Activated T-cell treated with anti-CD3 and anti-CD28 coated beads, Interleukin-2, amount 50 U/mL, for 24 hours (primary cell): Measurements from ENCODE around the gene SLC26A11.
A peak's percentile ranks its signal among the peaks of the same experiment; 100 is the strongest.

Source experiments
- DNase-seq: peaks from one replicate; pipeline ENCODE4 v3.0.0-alpha.2; 2020
- H3K27ac Mint-ChIP-seq: 2 replicates; pipeline ENCODE4 v1.8.0; 2020; ENCODE audit warnings: mild to moderate bottlenecking, mixed read lengths
- H3K27me3 Mint-ChIP-seq: 2 replicates; pipeline ENCODE4 v1.8.0; 2020; ENCODE audit warnings: mixed read lengths
- H3K36me3 Mint-ChIP-seq: 2 replicates; pipeline ENCODE4 v1.8.0; 2020; ENCODE audit warnings: low read depth, mixed read lengths
- H3K4me1 Mint-ChIP-seq: 2 replicates; pipeline ENCODE4 v1.8.0; 2020; ENCODE audit warnings: low read depth, mixed read lengths
- H3K4me3 Mint-ChIP-seq: 2 replicates; pipeline ENCODE4 v1.8.0; 2020; ENCODE audit warnings: mild to moderate bottlenecking, moderate library complexity, mixed read lengths
- H3K9me3 Mint-ChIP-seq: 2 replicates; pipeline ENCODE4 v1.8.0; 2020; ENCODE audit warnings: mixed read lengths

The SLC26A11 gene

GRCh38 chr17:80219013-80219762 is 1.0 kb upstream of the SLC26A11 start:
- Mint-ChIP-seq H3K27me3 (no peaks in the 10 kb centered on the region), H3K4me3 (peak overlapping the region; percentile 92), H3K36me3 (peaks cover 57% of the 10 kb centered on the region), H3K27ac (peak overlapping the region; percentile 96), H3K4me1 (peaks cover 37% of the 10 kb centered on the region), H3K9me3 (no peaks in the 10 kb centered on the region)
- DNase-seq = peak; percentile 94

DNA sequence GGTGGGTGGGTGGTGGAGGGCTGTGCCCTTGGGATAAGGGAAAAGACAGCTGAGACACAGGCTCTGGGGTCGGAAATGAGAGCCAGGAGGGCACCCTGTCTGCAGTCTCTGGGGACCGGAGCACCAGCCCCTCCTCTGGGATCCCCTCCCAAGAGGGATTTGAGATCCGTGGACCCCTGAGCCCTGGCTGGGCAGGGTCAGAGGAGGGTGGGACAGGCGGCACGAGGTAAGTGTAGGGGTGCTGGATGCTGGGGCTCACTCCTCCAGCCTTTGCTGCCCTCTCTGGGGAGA is 519 bp upstream of the SLC26A11 start:
- H3K9me3 Mint-ChIP-seq = no peaks in the 10 kb centered on the region
- peaks cover 41% of the 10 kb centered on the region for H3K4me1 Mint-ChIP-seq
- H3K4me3 Mint-ChIP-seq = peak overlapping the region; percentile 92
- H3K27me3 Mint-ChIP-seq = no peaks in the 10 kb centered on the region
- H3K36me3 Mint-ChIP-seq = peaks cover 52% of the 10 kb centered on the region
- no peak for DNase-seq
- peak overlapping the region; percentile 96 for H3K27ac Mint-ChIP-seq

GRCh38 chr17:80220736-80221215 is 549 bp downstream of the SLC26A11 start:
- Mint-ChIP-seq H3K27ac (peak overlapping the region; percentile 73), H3K27me3 (no peaks in the 10 kb centered on the region), H3K36me3 (peaks cover 42% of the 10 kb centered on the region), H3K4me3 (peak overlapping the region; percentile 75), H3K4me1 (peaks cover 39% of the 10 kb centered on the region), H3K9me3 (no peaks in the 10 kb centered on the region)
- peak; percentile 54 for DNase-seq

- DNase-seq = no peak
- H3K4me1 Mint-ChIP-seq = peaks cover 34% of the 10 kb centered on the region
- H3K27me3 Mint-ChIP-seq = no peaks in the 10 kb centered on the region
- no peaks in the 10 kb centered on the region for H3K9me3 Mint-ChIP-seq
- peak overlapping the region; percentile 73 for H3K27ac Mint-ChIP-seq
- H3K36me3 Mint-ChIP-seq = peaks cover 36% of the 10 kb centered on the region
- H3K4me3 Mint-ChIP-seq = peak overlapping the region; percentile 75
These were observed 1.3 kb downstream of the SLC26A11 start for GRCh38 chr17:80221351-80222105.

GRCh38 chr17:80222376-80223141 is 2.3 kb downstream of the SLC26A11 start:
- H3K4me1 Mint-ChIP-seq = peaks cover 32% of the 10 kb centered on the region

DNA sequence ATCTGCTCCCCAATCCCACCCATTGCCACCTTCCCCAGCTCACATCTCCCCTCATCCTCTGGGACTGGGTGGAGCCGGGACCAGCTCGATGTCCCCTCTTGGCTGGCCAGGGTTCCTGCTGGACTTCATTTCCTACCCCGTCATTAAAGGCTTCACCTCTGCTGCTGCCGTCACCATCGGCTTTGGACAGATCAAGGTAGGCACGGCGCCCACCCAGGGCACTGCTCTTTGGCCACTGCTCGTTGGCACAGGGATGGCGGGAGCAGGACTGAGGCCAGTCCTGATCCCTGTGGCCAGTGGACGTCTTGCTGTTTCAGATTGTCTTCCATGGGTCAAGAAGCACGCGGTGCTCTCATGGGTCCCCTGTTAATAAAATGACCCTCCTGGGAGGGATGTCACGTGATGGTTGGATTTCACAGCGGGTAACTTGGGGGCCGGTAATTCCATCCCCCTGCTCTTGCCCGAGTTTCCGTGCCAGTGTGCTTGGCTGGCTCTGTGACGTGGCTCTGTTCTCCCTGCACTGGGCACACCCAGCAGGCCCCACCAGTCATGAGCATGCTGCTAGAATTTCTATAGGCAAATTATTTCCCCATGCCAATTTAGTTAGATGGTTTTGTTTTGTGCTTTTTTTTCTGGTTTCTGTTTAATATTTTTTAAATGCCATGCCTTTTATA is 3.1 kb downstream of the SLC26A11 start:
- no peak overlapping the region for H3K4me3 Mint-ChIP-seq
- no peak for DNase-seq

More at GRCh38 chr17:80222376-80223141, 2.3 kb downstream of the SLC26A11 start:
- no peak overlapping the region for H3K27ac Mint-ChIP-seq
- H3K9me3 Mint-ChIP-seq = no peaks in the 10 kb centered on the region
- no peak overlapping the region for H3K4me3 Mint-ChIP-seq
- H3K36me3 Mint-ChIP-seq = peaks cover 32% of the 10 kb centered on the region
- DNase-seq = no peak
- no peaks in the 10 kb centered on the region for H3K27me3 Mint-ChIP-seq

GRCh38 chr17:80223838-80224497 is 3.7 kb downstream of the SLC26A11 start:
- H3K4me1 Mint-ChIP-seq = peaks cover 18% of the 10 kb centered on the region
- H3K36me3 Mint-ChIP-seq = peaks cover 29% of the 10 kb centered on the region
- H3K9me3 Mint-ChIP-seq = no peaks in the 10 kb centered on the region
- no peak overlapping the region for H3K27ac Mint-ChIP-seq
- no peaks in the 10 kb centered on the region for H3K27me3 Mint-ChIP-seq
- H3K4me3 Mint-ChIP-seq = no peak overlapping the region
- DNase-seq = no peak

More for the DNA sequence above, 3.1 kb downstream of the SLC26A11 start:
- Mint-ChIP-seq H3K27me3 (no peaks in the 10 kb centered on the region), H3K9me3 (no peaks in the 10 kb centered on the region), H3K36me3 (peaks cover 31% of the 10 kb centered on the region), H3K27ac (no peak overlapping the region), H3K4me1 (peaks cover 25% of the 10 kb centered on the region)

GRCh38 chr17:80224683-80225082 is 4.5 kb downstream of the SLC26A11 start:
- peaks cover 12% of the 10 kb centered on the region for H3K4me1 Mint-ChIP-seq
- DNase-seq = no peak
- no peaks in the 10 kb centered on the region for H3K9me3 Mint-ChIP-seq
- H3K36me3 Mint-ChIP-seq = peaks cover 22% of the 10 kb centered on the region
- H3K27ac Mint-ChIP-seq = no peak overlapping the region
- no peaks in the 10 kb centered on the region for H3K27me3 Mint-ChIP-seq
- no peak overlapping the region for H3K4me3 Mint-ChIP-seq

DNA sequence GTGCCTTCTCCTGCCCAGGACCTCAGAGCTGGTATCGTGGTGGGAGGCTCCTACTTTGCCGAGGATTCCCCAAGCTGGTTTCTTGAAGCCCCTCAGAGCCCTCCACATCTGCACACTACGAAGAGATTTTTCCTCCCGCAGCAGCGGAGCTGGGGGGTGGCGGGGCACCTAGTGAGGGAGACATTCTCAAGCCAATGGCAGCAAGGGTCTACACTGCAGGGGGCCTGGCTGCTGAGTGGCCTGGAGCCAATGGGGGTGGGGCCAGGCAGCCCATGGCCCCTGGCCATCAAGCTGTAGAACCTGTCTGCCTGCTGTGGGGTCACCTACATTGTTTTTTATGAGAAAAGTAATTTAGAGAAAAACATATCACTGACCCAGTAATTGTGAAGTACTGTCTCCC is 5.0 kb downstream of the SLC26A11 start:
- Mint-ChIP-seq H3K9me3 (no peaks in the 10 kb centered on the region), H3K4me3 (no peak overlapping the region), H3K27ac (no peak overlapping the region), H3K4me1 (peaks cover 12% of the 10 kb centered on the region), H3K36me3 (peaks cover 23% of the 10 kb centered on the region), H3K27me3 (no peaks in the 10 kb centered on the region)
- DNase-seq = no peak

DNA sequence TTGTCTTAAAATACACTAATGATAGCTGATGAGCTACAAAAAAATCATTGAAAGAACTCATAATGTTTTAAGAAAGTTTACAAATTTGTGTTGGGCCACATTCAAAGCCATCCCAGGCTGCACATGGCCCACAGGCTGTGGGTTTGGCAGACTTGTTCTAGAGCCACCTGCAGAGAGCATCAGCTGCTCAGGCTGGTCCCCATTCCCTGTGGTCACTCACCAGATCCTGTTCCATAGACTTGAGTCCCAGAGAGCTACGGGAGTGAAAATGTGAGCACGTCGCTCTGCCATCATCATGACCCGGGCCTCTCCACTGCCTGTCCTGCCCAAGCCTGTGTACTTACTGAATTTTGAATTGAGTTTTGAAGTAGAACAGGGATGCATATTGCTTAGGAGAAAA is 6.9 kb downstream of the SLC26A11 start:
- peaks cover 9% of the 10 kb centered on the region for H3K4me1 Mint-ChIP-seq
- H3K27ac Mint-ChIP-seq = no peak overlapping the region
- H3K4me3 Mint-ChIP-seq = no peak overlapping the region
- peaks cover 7% of the 10 kb centered on the region for H3K9me3 Mint-ChIP-seq
- DNase-seq = no peak
- H3K36me3 Mint-ChIP-seq = peaks cover 39% of the 10 kb centered on the region
- H3K27me3 Mint-ChIP-seq = no peaks in the 10 kb centered on the region

- no peak overlapping the region for H3K27ac Mint-ChIP-seq
- peaks cover 11% of the 10 kb centered on the region for H3K9me3 Mint-ChIP-seq
- no peaks in the 10 kb centered on the region for H3K27me3 Mint-ChIP-seq
- H3K4me3 Mint-ChIP-seq = no peak overlapping the region
- peaks cover 42% of the 10 kb centered on the region for H3K36me3 Mint-ChIP-seq
- no peak for DNase-seq
- H3K4me1 Mint-ChIP-seq = peaks cover 9% of the 10 kb centered on the region
These were observed 7.4 kb downstream of the SLC26A11 start for GRCh38 chr17:80227666-80228065.

DNA sequence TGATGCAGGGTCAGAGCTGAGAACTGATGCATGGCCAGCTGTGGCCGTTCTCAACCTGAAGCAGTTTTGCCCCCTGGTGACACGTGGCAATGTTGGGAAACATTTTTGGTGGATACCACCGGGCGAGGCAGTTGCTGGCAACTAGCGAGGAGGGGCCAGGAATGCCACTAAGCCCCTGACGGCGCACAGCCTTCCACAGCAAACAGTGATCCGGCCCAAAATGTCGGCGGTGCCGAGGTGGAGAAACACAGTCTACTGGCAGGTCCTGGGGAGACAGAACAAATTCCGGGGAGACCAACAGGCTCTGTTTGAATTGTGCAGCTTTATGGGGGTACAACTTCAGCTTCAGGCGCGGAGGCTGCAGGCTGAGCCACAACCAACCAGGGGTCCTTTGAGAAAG is 8.2 kb downstream of the SLC26A11 start:
- H3K4me3 Mint-ChIP-seq = no peak overlapping the region
- DNase-seq = no peak
- H3K27me3 Mint-ChIP-seq = no peaks in the 10 kb centered on the region
- peaks cover 44% of the 10 kb centered on the region for H3K36me3 Mint-ChIP-seq
- peaks cover 9% of the 10 kb centered on the region for H3K4me1 Mint-ChIP-seq
- H3K27ac Mint-ChIP-seq = no peak overlapping the region
- H3K9me3 Mint-ChIP-seq = peaks cover 15% of the 10 kb centered on the region

DNA sequence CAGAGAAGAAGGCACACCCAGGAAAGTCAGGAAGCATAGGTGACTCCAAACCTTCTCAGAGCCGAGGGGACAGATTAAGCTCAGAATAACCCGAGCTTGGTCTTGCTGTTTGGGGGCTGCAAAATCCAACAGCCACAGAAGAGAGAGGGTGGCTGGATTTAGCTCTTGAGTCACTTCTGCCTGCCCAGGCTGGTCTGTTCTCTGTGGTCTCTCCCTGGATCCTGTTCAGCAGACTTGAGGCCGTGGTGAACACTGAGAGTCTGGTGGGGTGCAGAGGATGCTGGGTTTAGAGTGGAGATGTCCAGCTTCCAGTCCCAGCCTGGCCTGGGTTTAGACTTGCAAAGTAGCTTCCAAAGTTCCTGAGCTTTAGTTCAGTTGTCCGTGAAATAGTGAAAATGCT is 8.8 kb downstream of the SLC26A11 start:
- no peak for DNase-seq
- H3K36me3 Mint-ChIP-seq = peaks cover 48% of the 10 kb centered on the region
- H3K27ac Mint-ChIP-seq = no peak overlapping the region

GRCh38 chr17:80232438-80232837 is 12.2 kb downstream of the SLC26A11 start:
- Mint-ChIP-seq H3K4me3 (no peak overlapping the region), H3K27me3 (no peaks in the 10 kb centered on the region), H3K36me3 (peaks cover 73% of the 10 kb centered on the region), H3K4me1 (no peaks in the 10 kb centered on the region), H3K9me3 (peaks cover 19% of the 10 kb centered on the region), H3K27ac (no peak overlapping the region)
- no peak for DNase-seq

More for the DNA sequence above, 8.8 kb downstream of the SLC26A11 start:
- Mint-ChIP-seq H3K4me1 (peaks cover 6% of the 10 kb centered on the region), H3K27me3 (no peaks in the 10 kb centered on the region), H3K4me3 (no peak overlapping the region), H3K9me3 (peaks cover 16% of the 10 kb centered on the region)
